ENCODE results near the gene PLA2G2A.

- TF ChIP-seq REST (IDR thresholded peaks at IDR 0.05) = no peak
- no peak for TF ChIP-seq CTCF (IDR thresholded peaks at IDR 0.05; ENCODE audit: low read depth, low read length, missing input control)
- TF ChIP-seq MAX (IDR thresholded peaks at IDR 0.05) = peak; percentile 26
- TF ChIP-seq SP1 (IDR thresholded peaks at IDR 0.05) = no peak
- TF ChIP-seq ZBTB33 (IDR thresholded peaks at IDR 0.05) = no peak
- TF ChIP-seq TAF1 (conservative IDR thresholded peaks at IDR 0.05) = no peak
- TF ChIP-seq ATF3 (IDR thresholded peaks at IDR 0.05) = no peak
- peak; percentile 36 for TF ChIP-seq FOXA1 (IDR thresholded peaks at IDR 0.05)
- peak; percentile 54 to 85 for TF ChIP-seq RXRA (IDR thresholded peaks at IDR 0.05)
- TF ChIP-seq GABPA (IDR thresholded peaks at IDR 0.05 in 1 of 2, conservative IDR thresholded peaks at IDR 0.05 in 1 of 2) = no peak
- no peak for TF ChIP-seq NR2F2 (IDR thresholded peaks at IDR 0.05)
- TF ChIP-seq RAD21 (IDR thresholded peaks at IDR 0.05) = no peak
- TF ChIP-seq HNF4A (conservative IDR thresholded peaks at IDR 0.05) = peak in 1 of 2 donors; percentile 62
These were observed 8.3 kb upstream of the PLA2G2A start for GRCh38 chr1:19987719-19988118.
